Hepatocyte (in vitro differentiated cells): ENCODE results near the gene CYP27C1. TPM values are rescaled to one million over a fixed set of nuclear protein-coding genes. Genes with fewer than 3 reads are reported as not detected.

Experiments used
- DNase-seq: peaks from one replicate; pipeline ENCODE4 v3.0.0-alpha.2; 2016; ENCODE audit warnings: low spot score
- H2AFZ ChIP-seq: fragments of 200-600 bp; sonication (generic); 2 replicates; pipeline ENCODE4 v1.6.0; 2016; ENCODE audit warnings: antibody characterized with exemption, mild to moderate bottlenecking
- H3K27ac ChIP-seq: fragments of 200-600 bp; sonication (generic); 2 replicates; pipeline ENCODE4 v1.5.1; 2016; ENCODE audit warnings: mild to moderate bottlenecking
- H3K27me3 ChIP-seq: fragments of 200-600 bp; sonication (generic); 2 replicates; pipeline ENCODE4 v1.6.1; 2016
- H3K36me3 ChIP-seq: fragments of 200-600 bp; sonication (generic); replicated peaks from 2 replicates; pipeline ENCODE4 v1.5.1; 2016; ENCODE audit warnings: low read depth; ENCODE audit not compliant: insufficient read depth
- H3K4me1 ChIP-seq: fragments of 200-600 bp; sonication (generic); 2 replicates; pipeline ENCODE4 v1.5.1; 2016; ENCODE audit warnings: mild to moderate bottlenecking, moderate library complexity; ENCODE audit not compliant: insufficient read depth
- H3K4me2 ChIP-seq: fragments of 200-600 bp; sonication (generic); 2 replicates; pipeline ENCODE4 v1.6.0; 2016
- H3K4me3 ChIP-seq: fragments of 200-600 bp; sonication (generic); 2 replicates; pipeline ENCODE4 v1.5.1; 2016; ENCODE audit warnings: mild to moderate bottlenecking
- H3K79me2 ChIP-seq: fragments of 200-600 bp; sonication (generic); 2 replicates; pipeline ENCODE4 v1.6.0; 2017; ENCODE audit warnings: mild to moderate bottlenecking
- H3K9me2 ChIP-seq: fragments of 200-600 bp; sonication (generic); replicated peaks from 2 replicates; pipeline ENCODE4 v1.6.0; 2017; ENCODE audit warnings: mild to moderate bottlenecking; ENCODE audit not compliant: insufficient read depth
- H3K9me3 ChIP-seq: fragments of 200-600 bp; sonication (generic); 2 replicates; pipeline ENCODE4 v1.5.1; 2016; ENCODE audit warnings: low read depth, mild to moderate bottlenecking
- H4K20me1 ChIP-seq: fragments of 200-600 bp; sonication (generic); 2 replicates; pipeline ENCODE4 v1.6.0; 2016; ENCODE audit warnings: mild to moderate bottlenecking; ENCODE audit not compliant: insufficient read depth, poor library complexity, severe bottlenecking
- EZH2 ChIP-seq: fragments of 200-600 bp; sonication (generic); IDR thresholded peaks from 2 replicates; pipeline ENCODE4 v1.6.1; 2016; ENCODE audit warnings: antibody characterized with exemption, mild to moderate bottlenecking, borderline replicate concordance
- EZH2phosphoT487 ChIP-seq: fragments of 200-600 bp; sonication (generic); IDR thresholded peaks from one replicate; pipeline ENCODE4 v1.6.1; 2018; ENCODE audit warnings: antibody characterized with exemption, mild to moderate bottlenecking, low read depth, moderate library complexity; ENCODE audit not compliant: unreplicated experiment, severe bottlenecking
- WGBS: methylation state at CpG from one replicate; pipeline ENCODE4 v1.1.6; 2016; ENCODE audit warnings: low lambda C conversion rate; ENCODE audit errors: missing lambda C conversion rate; 5-methylcytosine and 5-hydroxymethylcytosine counted together
- polyA plus RNA-seq: library from polyadenylated mRNA; unstranded; fragments of >200 nt; fragmentation: Nextera tagmentation; extraction: Ambion mirVana; gene quantifications from 2 replicates; pipeline ENCODE4 v1.2.1, GENCODE V29; 2016
- total RNA-seq: library from RNA; depleted of rRNA; stranded (reverse); fragments of >200 nt; gene quantifications from 2 replicates; pipeline ENCODE4 v1.2.3, GENCODE V29; 2014
- TF ChIP-seq, protein P1 (sequence below): fragments of 200-600 bp; sonication (generic); IDR thresholded peaks from 2 replicates; pipeline ENCODE4 v1.5.1; 2016; ENCODE audit warnings: antibody characterized with exemption, mild to moderate bottlenecking; ENCODE audit not compliant: poor library complexity

CYP27C1 gene
- total and polyA plus RNA-seq, 2 experiments from 2014 or later: 1.2 to 1.4 TPM

DNA sequence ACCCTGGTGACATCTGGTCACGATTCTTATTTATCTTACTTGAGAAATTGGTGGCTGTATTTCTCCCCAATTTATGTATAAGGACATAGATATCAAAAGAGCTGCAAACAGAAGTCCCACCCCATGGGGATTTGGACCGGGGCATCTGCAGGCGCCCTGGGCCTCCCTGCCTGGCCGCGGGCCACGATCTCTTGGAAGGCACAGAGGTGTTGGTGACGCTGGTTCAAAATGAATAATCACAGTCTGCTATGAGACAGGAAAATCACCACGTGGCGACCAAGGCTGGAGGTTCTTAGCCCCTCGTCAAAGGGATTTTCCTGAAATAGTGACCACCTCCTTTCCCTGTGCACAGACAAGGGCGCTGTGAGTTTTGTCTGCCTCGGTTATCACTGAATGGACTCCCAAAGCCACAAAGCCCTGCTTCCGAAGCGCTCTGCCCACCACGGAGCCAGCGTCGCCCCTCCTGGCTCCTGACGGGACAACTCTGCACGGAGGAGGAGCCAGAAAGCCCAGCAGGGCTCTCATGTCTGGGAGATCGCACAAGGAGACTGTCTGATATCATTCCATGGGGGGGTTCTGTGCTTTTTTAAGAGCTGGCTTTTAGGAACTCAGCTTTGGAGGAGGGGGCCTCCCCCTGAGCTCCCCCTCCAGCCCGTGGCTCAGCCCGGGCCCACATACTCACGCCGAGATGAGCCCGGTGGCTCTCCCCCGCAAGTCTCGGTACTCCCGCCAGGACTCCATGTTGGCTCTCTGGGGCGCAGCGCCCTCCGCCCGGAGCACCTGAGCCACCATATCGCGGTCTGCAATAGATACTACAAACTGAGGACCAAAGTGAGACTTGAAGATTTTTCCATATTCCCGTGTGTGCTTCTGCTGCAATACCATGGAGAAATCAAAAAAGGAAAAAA lies 14.6 kb downstream of the CYP27C1 start:
- Histone ChIP-seq H4K20me1 (no peaks in the 10 kb centered on the region), H3K27me3 (no peaks in the 10 kb centered on the region), H3K79me2 (no peaks in the 10 kb centered on the region), H3K9me3 (no peaks in the 10 kb centered on the region), H2AFZ (no peak overlapping the region), H3K36me3 (no peaks in the 10 kb centered on the region), H3K27ac (no peak overlapping the region), H3K9me2 (no peaks in the 10 kb centered on the region), H3K4me2 (peak overlapping the region; percentile 41), H3K4me1 (no peaks in the 10 kb centered on the region), H3K4me3 (no peak overlapping the region)
- DNase-seq: no peak
- TF ChIP-seq EZH2phosphoT487: no peak
- TF ChIP-seq EZH2: no peak
- TF ChIP-seq, protein P1, sequence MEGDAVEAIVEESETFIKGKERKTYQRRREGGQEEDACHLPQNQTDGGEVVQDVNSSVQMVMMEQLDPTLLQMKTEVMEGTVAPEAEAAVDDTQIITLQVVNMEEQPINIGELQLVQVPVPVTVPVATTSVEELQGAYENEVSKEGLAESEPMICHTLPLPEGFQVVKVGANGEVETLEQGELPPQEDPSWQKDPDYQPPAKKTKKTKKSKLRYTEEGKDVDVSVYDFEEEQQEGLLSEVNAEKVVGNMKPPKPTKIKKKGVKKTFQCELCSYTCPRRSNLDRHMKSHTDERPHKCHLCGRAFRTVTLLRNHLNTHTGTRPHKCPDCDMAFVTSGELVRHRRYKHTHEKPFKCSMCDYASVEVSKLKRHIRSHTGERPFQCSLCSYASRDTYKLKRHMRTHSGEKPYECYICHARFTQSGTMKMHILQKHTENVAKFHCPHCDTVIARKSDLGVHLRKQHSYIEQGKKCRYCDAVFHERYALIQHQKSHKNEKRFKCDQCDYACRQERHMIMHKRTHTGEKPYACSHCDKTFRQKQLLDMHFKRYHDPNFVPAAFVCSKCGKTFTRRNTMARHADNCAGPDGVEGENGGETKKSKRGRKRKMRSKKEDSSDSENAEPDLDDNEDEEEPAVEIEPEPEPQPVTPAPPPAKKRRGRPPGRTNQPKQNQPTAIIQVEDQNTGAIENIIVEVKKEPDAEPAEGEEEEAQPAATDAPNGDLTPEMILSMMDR: no peak
- WGBS: 77% methylated on average over 34 of the region's 35 CpGs

DNA sequence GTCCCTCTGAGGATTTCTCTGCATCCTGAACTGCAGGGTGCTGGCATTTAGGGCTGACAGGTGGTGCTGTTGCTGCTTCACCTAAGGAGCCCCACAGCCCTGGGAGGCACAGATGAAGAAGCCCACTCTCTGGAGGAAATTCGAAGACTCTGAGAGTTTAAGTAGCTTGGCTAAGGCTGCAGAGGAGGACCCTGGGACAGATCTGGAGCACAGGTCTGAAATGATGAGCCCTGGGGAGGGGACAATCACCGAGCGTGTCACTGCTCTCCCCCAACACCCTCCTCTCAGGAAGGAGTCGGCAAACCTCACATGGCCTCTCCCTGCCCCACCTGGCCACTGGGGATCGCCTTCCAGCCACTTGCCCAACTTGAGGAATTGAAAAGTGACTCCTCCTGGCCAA lies 18.6 kb downstream of the CYP27C1 start:
- Histone ChIP-seq H3K4me1 (no peaks in the 10 kb centered on the region), H2AFZ (no peak overlapping the region), H3K36me3 (no peaks in the 10 kb centered on the region), H3K27me3 (no peaks in the 10 kb centered on the region), H3K4me2 (no peak overlapping the region), H3K4me3 (no peak overlapping the region), H4K20me1 (no peaks in the 10 kb centered on the region), H3K79me2 (no peaks in the 10 kb centered on the region), H3K27ac (no peak overlapping the region), H3K9me3 (no peaks in the 10 kb centered on the region), H3K9me2 (no peaks in the 10 kb centered on the region)
- no peak for DNase-seq
- TF ChIP-seq, protein P1: no peak
- no peak for TF ChIP-seq EZH2
- TF ChIP-seq EZH2phosphoT487: no peak
- WGBS: 79% methylated on average over 5 of the region's 5 CpGs

DNA sequence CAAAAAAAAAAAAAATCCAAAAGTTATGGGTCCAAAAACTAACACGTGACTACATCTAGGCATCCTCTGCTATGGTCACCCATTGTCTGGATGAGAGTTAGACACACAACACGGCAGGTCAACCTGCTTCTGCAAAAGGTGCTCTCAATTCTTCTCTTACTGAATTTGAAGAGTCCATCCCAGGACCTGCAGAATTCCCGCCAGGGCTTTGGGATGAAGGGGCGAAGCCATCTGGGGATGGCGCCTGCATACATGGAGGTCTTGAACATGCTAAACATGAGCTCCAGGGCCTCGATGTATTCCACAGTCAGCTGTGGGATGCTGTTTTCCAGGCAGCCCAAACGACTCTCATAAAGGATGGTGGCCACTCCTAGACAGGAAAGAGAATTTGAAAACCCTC lies 19.1 kb downstream of the CYP27C1 start:
- H3K9me2 ChIP-seq: no peaks in the 10 kb centered on the region
- TF ChIP-seq EZH2 (no peak), EZH2phosphoT487 (no peak)
- TF ChIP-seq, protein P1: no peak
- H3K4me2 ChIP-seq: no peak overlapping the region
- no peaks in the 10 kb centered on the region for H3K79me2 ChIP-seq
- no peak for DNase-seq
- H3K27me3 ChIP-seq: no peaks in the 10 kb centered on the region
- no peak overlapping the region for H2AFZ ChIP-seq
- H3K4me1 ChIP-seq: no peaks in the 10 kb centered on the region
- H3K36me3 ChIP-seq: no peaks in the 10 kb centered on the region
- H4K20me1 ChIP-seq: no peaks in the 10 kb centered on the region
- H3K27ac ChIP-seq: no peak overlapping the region
- H3K9me3 ChIP-seq: no peaks in the 10 kb centered on the region
- 95% methylated on average over 7 of the region's 7 CpGs for WGBS
- no peak overlapping the region for H3K4me3 ChIP-seq
